GM21360 (cell line): ENCODE results near the gene GFPT2.
A peak's percentile ranks its signal among the peaks of the same experiment; 100 is the strongest.

ENCODE experiments used
- ATAC-seq: cut with Tn5 transposase; IDR thresholded peaks from one replicate; pipeline ENCODE4 v1.9.1; 2021; ENCODE audit warnings: mild to moderate bottlenecking, moderate library complexity; ENCODE audit not compliant: unreplicated experiment

Gene GFPT2

DNA sequence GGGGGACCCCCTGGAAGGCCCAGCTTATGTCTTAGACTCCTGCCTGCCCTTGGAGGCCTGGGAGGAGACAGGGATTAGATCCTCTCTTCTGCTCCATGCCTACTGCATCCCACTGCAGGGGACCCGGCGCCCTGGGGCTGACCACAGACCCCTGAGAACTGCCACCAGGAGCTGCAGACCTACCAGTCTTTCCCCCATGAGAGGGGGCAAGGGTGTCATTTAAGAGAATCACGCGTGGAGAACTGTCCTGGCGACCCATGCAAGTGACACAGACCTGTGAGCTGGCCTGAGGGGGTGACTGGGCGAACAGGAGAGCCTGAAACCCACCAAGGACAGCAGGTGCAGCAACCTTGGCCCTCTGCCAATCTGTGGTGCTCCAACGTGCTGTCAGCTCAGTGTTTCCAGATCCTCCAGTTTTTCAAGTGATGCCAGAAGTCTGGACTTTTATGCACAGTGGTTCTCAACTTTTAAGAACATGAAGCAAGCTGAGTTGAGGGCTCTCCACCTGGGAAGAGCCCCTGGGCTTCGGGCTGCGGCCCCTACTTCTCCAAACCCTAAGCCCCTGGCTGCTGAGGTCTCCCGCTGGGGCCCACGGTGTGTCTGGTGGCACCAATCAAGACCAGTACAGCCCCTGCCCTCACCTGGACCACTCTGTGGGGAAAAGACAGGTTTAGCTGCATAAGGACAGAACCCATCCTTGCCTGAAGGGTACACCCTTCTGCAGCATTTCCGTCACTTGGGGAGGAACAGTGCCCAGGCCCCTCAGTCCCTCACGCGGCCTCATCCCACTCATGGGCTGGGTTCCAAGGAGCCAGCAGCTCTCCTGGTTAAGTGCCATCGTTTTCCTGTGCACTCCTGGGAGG lies 18.2 kb downstream of the GFPT2 start:
- ATAC-seq, result no peak

DNA sequence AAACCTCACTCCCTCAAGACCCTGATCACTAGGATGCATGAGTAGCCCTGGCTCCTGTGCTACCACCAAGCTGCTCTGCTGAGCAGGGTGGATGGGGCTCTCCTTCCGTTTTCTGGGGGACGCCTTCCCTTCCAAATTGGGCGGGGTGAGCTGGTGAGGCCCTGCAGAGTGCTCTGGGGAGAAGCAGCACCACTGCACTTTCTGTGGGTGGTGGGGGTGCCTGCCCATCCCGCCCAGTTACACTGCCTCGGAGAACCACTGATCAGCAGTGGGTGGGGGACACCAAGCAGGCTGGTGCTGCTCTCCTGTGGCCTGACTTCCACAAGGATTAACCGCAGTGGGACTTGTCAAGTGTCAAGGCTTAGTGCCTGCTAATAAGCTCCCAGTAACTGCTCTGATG lies 19.0 kb downstream of the GFPT2 start:
- ATAC-seq, result no peak

DNA sequence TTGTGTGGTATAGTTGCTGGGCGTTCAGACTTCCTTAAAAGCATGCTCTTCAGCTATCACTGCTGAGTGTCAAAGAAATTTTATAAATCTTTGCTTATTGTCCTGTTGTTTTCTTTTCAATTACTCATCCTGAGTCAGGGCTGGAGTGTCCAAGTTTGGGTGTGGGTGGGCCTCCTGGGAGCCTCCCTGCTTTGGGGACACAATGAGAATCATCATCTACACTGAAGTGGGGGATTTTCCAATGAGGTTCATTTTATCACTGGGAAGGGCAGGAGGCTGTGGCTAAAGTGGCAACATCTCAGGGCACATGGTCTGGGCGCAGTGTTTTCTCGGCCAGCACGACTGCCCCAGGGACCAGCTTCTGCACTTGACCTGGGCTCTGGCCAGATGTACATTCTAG lies 19.5 kb downstream of the GFPT2 start:
- no peak for ATAC-seq

DNA sequence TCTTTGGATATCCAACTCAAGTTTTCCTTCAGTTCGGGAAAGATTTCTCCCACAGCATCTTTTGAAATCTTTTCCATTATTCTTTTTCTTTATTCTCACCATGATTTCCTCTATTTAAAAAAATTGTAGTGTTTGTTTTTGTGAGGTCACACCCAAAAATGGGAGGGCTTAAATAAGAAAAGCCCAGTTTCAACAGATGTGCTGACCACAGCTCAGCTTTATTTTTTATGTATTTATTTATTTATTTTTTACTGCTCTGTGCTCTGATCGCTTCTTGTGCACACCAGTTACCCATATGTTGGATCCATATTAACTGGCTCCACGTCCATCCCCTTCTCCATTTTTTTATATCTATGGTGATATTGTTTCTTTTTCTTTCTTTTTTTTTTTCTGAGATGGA lies 20.3 kb downstream of the GFPT2 start:
- no peak for ATAC-seq

DNA sequence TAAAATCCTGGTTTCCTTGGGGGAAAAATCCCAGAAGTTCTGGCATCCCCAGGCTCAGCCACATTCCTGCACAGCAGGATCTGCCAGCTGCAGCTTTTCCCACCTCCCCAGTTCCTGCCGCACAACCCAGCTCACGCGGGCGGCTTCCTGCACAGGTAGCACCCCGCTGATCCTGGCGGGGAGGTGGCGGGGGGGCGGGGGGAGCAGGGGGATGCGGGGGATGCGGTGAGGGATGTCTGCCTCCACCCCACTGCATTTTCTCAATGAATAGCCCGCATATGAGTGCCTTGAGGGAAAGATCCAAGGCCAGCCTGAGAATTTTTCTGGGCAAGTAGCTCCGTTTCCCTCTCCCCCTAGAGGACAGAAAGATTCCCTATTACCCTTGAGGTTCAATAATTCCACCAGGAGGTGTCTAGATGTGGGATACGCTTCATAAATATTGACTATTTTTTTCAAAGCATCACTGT lies 21.1 kb downstream of the GFPT2 start:
- no peak for ATAC-seq

DNA sequence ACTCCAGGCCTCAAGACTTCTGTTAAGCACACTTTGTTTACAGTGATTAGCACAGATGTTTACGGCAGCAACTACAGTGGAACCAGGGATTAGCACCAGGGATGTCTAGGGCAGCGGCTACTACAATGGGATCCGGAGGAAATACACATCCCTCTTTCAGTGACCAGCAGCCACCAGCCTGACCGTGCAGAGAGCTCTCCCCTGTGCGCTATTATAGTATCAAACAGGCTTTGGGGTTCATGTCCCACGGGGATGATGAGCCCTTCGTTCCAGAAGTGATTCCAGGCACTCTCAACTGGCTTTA lies 21.5 kb downstream of the GFPT2 start:
- no peak for ATAC-seq

DNA sequence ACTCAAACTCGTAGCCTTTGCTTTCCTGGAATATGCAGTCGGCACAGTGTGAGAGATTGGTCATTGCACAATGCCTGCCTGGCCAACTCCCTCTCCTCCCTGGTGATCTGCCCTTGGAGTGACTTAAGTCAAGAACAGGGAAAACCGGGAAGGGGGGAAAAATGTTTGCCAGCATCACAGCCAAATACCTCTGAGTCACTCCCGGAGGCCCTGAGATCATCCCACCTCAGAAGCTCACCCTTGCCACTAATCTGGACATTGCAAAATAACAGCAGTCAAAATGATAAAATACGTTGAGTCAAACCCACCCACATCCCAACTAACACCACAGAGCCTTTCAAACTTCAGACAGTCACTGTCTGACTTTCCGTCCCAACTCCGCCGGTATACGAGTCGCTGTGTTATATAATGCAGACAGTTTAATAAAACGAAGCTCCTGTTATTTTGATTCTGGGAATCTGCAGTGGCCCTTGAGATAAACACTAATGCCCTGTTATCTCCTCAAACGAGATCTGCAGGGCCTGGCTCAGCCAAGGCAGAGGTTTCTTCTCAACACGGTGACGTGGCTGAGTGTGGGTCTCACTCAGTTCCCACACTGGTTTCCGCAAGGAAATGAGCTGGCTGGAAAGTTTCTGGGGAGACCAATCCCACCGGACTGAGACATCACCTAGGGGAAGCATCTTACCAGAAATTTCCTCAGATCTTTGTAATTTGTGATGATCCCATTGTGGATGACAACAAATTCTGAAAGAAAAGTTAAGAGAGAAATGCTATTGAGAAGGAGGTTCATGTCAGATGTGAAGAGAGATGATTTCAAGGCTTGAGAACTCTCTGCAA lies 22.1 kb downstream of the GFPT2 start:
- ATAC-seq, result no peak

DNA sequence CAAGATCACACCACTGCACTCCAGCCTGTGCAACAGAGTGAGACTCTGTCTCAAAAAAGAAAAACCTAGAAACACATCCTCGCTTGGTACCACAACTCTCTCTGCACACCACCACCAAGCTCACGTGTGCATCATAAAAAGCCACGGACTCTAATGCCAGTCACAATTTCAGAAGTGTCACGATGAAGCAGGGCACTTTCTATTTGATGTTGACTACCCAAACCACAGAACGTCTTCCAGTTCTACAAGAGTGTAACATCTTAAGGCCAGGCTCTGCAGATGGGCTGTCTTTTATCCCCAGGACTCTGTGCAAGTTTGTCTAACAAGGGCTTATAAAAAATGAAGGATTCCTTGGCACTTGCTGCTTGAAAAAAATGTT lies 22.9 kb downstream of the GFPT2 start:
- no peak for ATAC-seq

DNA sequence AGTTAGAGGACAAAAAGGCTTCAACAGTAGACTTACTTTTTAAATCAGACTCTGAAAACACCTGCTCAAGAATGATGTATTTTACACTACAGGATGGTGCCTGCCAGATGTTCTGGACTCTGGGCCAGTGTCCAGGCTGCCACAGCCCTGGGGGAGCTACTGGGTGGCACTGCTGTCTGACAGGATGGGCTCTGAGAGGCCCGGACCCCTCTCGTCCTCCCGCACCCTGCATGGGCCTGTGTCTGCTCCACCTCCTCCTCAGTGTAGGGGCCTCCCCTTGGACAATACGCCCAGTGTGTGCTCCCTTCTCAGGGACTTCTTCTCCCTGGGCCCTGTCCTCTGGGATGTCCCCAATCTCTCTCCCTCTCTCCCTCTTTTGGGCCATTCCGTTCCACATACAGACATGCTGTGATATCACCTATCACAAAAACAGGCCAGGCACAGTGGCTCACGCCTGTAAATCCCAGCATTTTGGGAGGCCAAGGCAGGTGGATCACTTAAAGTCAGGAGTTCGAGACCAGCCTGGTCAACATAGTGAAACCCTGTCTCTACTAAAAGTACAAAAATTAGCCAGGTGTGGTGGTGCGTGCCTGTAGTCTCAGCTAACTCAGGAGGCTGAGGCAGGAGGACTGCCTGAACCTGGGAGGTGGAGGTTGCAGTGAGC lies 23.4 kb downstream of the GFPT2 start:
- no peak for ATAC-seq

DNA sequence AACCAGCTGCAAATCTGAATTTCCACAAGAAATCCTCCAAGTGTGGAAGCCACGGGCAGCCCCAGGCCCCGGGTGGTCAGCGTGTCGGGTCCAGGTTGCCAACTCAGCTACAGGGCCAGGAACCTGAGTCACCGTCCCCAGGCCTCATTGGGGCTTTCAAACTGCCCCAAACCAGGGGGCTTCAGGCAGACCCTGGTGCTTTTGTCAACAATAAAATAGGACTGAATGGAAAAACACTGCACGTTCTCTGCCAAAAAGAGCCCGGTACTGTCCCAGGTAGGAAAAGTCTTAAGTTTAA lies 24.0 kb downstream of the GFPT2 start:
- no peak for ATAC-seq

DNA sequence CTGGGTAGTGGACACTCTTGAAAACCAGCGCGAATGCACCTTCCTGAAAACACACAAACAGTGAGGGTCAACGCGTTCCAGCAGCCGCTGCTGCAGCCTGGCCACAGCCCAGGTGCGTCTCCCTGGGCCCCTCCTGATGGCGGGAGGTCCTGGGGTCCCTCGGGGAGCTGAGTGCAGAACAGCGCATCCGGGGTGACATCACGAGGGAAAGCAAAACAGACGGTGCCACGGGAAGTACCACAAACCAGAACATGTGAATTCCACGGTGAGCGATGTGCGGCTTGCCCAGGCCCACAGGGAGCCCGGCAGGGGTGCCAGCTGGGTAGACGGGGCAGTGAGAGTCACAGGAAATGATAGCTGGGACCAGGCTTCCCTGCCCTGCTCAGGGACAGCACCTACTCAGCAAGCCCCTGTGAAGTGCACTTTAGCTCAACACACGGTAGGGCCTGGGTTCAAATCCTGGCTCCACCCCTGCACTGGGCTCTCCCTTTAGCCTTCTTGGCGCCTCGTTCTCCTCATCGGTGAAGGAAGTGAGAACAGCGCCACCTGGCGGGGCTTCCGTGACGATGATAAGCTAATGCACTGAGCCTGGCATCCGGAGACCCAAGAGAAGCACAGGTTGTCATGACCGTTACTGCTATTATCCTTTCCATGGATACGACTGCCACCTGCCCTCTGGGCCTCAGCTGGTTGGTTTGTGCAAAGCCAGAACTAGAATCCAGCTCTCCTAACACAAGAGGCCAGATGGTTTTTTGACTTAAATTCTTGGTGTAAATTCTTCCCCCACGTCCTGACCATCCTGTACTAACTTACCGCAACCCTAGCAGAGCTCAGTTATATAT lies 24.6 kb downstream of the GFPT2 start:
- no peak for ATAC-seq

DNA sequence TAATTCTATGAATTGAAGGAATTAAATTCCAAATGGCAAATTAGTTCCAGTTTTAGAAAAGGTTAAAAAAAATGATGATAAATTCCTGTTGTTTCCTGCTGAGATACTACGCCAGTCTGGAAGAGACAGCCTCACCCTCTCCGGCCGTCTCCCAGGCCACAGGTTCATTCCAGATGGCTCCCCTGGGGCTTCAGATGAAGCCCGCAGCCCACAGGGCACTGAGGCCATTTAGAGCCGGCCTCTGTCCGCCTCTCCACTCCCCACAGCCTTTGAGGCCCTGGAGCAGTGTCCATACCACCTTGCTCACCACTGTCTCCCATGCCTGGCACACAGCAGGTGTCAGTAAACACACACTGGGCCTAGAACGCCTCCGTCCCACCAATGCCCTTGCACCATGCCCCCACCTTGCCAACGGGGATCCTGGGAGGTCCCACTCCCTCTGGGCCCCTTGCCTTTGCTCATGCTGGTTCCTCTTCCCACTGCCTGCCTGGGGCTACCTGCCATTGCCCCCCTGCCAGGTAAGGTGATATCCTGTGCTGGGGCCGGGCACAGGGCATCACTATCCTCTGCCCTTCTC lies 26.1 kb downstream of the GFPT2 start:
- no peak for ATAC-seq

DNA sequence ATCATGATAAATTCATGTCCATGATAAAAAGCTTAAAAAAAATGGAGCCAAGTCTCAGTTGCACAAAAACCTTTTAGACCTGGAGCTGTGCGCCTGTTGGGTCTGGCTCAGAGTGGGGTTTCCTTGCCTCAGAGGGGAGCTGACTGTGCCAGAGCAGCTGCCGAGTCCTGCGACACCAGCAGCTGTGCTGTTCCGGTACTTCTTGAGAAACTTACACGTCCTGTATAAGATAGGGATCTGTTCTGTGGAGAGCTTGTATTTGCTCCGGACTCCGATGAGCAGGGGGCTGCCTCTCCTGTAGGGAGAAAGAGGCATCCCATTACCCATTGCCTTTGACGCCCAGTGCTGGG lies 28.6 kb downstream of the GFPT2 start:
- no peak for ATAC-seq

DNA sequence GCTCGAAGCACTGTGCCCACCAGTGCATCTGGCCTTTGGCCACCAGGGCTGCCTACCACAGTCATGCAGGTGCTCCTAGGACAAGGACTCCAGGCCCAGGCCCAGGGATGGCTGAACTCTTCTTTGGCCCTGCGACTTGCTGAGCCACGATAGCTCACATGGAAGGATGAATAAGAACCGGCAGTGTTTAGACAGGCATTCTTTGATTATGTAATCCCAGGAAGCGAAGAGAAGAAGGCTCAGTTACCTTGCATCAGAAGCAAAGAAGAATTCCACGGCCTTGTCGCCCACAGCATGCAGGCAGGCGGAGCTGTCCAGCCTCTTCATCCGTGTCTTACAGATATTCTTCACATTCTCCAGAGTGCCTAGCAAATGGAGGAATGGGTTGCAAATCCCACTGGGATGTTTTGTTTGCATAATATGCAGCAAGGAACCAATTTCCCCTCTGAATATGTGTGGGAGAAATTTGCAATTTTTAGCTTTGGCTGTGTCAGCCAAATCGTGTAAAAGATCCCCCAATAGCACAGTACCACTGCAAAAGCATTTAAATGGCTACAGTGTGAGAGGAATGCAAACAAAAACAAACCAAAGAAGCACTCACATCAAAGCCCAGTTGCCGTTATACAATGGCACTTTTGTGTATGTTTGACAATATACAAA lies 29.1 kb downstream of the GFPT2 start:
- no peak for ATAC-seq

DNA sequence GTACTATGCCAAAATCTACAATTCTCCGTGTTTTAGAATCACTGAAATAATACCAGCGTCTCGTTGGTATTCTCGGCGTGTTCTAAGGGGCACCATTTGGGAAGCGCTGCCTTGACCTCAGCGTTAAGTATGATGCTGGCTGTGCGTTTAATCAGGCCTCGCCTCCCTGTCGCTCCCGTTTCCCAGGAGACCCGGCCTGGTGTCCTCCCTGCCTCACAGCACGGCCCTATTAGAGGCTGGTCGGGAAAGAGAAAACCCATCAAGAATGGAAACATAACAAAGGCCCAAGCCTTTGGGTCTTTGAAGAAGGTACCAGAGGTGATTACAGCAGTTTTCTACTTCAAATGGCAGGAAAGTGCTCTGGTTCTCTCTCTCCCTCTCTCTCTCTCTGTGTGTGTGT lies 30.0 kb downstream of the GFPT2 start:
- no peak for ATAC-seq

DNA sequence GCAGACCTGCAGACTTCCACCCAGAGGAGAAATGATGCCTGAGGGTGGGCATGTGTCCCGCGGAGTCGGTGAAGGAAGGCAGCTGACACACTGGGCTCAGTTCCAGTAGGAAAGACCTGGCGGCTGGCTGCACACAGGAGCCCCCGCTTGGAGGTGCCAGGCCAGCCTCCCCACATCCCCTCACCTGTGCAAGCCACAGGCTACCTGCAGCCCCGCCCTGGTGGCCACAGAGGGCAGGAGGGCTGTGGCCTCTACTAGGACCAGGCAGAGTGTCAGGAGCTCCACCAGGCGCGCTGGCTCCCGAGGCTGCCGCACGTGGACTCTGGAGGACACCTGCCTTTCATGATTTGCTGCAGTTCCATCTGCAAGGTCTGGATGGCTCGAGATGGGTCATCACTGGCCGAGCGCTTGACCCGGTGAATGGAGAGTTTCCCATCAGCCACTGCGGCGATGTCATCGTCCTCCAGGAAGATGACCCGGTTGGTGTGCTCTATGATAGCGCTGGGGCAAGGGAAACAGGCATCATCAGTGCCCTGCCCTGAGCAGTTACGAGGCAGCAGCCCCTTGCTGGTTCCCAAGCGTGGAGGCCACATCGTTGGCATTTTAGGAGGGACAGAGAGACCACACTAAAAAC lies 34.6 kb downstream of the GFPT2 start:
- no peak for ATAC-seq

DNA sequence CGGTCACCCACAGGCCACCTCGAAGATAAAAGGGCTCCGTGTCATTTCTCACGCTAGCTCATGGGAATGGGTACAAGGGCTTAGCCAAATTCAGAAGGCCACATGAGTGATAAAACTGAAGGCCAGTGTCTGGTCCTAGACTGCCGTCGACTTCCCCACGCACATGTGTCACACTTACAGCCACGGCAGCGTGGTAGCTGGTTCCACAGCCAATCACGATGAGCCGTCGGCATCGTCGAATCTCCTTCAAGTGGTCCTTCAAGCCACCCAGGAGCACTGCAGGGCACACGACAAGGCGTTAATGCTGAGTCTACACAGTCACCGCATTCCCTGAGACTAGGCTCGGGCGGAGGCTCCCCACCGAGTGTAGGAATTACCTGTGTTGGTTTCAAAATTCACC lies 36.5 kb downstream of the GFPT2 start:
- no peak for ATAC-seq

DNA sequence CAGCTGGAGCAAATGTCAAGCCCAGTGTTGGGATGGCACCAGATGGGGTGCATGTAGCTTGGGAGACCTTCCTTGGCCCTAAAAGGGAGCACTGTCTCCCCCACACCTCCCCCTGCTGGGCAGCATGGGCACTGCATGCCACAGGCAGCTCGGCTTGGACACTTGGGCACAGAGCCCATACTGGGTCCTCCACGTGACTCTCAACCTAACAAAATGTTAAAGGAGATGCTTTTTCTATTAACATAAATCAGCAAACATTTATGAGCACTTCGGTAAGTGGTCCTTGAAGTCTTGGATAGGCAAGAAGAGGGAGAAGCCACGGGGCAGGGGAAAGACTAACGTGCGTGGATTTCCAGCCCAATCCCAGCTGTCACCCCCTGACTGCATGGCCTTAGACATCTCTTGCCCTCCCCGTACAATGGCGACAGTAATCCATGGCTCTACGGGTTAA lies 37.3 kb downstream of the GFPT2 start:
- no peak for ATAC-seq

DNA sequence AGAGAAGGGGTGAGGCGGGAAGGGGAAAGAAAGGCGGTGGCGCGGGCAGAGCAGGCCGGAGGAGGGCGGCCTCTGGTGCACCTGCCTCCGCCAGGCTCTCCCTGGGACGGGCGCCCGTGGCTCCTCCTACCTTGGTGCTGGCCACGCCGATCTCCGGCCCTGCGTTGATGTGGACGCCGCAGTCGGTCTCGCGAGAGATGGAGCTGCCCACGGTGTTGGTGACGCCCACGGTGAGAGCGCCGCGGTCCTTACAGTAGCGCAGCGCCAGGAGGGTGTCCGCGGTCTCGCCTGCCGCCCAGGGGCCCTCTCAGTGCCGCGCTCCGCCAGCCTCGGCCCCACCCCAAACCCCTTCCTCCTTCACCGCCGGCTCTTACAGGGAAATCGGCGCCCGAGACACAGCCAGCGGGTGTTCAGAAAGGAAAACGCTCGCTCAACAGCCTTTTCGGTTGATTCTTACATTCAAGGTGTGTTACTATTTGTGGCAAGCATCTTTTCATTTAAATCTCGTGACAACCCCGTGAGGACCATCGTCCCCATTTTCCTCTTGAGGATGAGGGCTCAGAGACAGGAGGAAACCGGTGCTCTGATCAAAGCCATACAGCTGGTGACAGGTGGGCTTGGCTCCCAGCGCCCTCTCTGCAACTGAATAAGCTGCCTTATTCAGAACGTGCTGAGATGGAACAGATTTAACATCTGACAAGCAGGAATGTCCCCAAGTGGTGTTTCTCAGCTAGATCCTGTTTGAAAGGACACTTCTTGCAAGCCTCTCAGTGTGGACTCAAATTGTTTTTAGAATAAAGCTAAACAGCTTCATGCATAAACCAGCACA lies 39.2 kb downstream of the GFPT2 start:
- peak; percentile 87 for ATAC-seq
